GM23338 (cell line): ENCODE results near the gene TMEM45A.

Experiments
- CREB1 ChIP-seq: fragments of 250-450 bp; sonication (Bioruptor Pico); IDR thresholded peaks from 2 replicates; pipeline ENCODE4 v1.5.0; 2020; ENCODE audit warnings: low read depth, mild to moderate bottlenecking, moderate library complexity
- ETS1 ChIP-seq: IDR thresholded peaks from 2 replicates; pipeline ENCODE4 v1.6.1; 2016; ENCODE audit warnings: antibody characterized with exemption
- EZH2 ChIP-seq: fragments of 200-600 bp; sonication (generic); IDR thresholded peaks from one replicate; pipeline ENCODE4 v1.8.0; 2017; ENCODE audit warnings: antibody characterized with exemption, mild to moderate bottlenecking, low read depth; ENCODE audit not compliant: unreplicated experiment
- EZH2phosphoT487 ChIP-seq: fragments of 200-600 bp; sonication (generic); IDR thresholded peaks from one replicate; pipeline ENCODE4 v1.8.1; 2018; ENCODE audit warnings: antibody characterized with exemption; ENCODE audit not compliant: unreplicated experiment
- JUNB ChIP-seq: IDR thresholded peaks from one replicate; pipeline ENCODE4 v1.6.1; 2016; ENCODE audit warnings: antibody characterized with exemption; ENCODE audit not compliant: unreplicated experiment
- NANOG ChIP-seq: IDR thresholded peaks from 2 replicates; pipeline ENCODE4 v1.6.1; 2016; ENCODE audit warnings: antibody characterized with exemption, borderline replicate concordance
- POLR2AphosphoS5 ChIP-seq: IDR thresholded peaks from 2 replicates; pipeline ENCODE4 v1.6.1; 2016; ENCODE audit warnings: antibody characterized with exemption, low read depth
- STAT1 ChIP-seq: IDR thresholded peaks from one replicate; pipeline ENCODE4 v1.6.1; 2016; ENCODE audit warnings: antibody characterized with exemption; ENCODE audit not compliant: unreplicated experiment
- ZNF331 ChIP-seq: fragments of 250-450 bp; sonication (Bioruptor Pico); IDR thresholded peaks from 2 replicates; pipeline ENCODE4 v1.5.0; 2020; ENCODE audit warnings: low read depth, mild to moderate bottlenecking, moderate library complexity
- TF ChIP-seq, protein P1 (sequence below), 2 experiments: fragments of 200-600 bp in 1 of 2; sonication (generic) in 1 of 2; conservative IDR thresholded peaks; 2 replicates each; pipeline versions ENCODE4 v1.5.1 to v1.6.1; 2016 to 2017; ENCODE audit warnings: antibody characterized with exemption in 2 of 2, low read depth in 2 of 2, mild to moderate bottlenecking in 2 of 2, moderate library complexity in 1 of 2
- TF ChIP-seq, protein P2 (sequence below): IDR thresholded peaks from one replicate; pipeline ENCODE4 v1.6.1; 2018; ENCODE audit warnings: antibody characterized with exemption; ENCODE audit not compliant: unreplicated experiment

DNA sequence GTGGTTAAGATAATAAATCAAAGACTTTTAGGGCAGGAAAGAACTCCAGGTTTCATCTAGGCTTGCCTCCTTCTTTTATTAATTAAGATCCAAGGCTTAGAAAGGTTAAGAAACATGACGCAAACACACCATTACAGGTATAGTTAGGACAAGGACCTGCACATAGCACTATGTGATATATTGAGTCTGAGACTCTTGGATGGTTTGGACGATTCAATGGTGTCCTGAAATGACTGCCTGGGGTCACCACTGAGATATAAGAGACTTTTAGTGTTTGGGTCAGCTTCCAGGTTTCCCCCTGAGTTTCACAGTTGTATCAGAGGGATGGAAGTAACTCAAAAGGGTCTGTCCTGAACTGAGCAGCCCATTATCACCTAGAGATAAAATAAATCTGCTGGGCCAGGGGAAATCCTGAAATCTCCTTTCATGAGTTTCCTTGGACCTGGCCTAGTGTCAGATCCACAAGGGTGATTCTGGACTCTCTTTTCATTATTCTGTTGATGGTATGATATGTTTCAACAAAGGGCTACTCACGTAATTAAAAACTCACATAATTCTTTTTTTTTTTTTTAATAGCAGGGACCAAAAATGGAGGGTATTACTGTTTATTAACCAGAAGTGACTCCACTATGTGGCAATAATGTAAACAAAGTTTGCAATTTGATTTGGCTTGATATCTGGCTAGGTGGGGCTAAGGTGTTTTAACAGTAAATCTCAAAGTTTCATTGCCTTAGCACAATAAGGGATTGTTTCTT, 61.4 kb downstream of the TMEM45A start:
- TF ChIP-seq, protein P1, sequence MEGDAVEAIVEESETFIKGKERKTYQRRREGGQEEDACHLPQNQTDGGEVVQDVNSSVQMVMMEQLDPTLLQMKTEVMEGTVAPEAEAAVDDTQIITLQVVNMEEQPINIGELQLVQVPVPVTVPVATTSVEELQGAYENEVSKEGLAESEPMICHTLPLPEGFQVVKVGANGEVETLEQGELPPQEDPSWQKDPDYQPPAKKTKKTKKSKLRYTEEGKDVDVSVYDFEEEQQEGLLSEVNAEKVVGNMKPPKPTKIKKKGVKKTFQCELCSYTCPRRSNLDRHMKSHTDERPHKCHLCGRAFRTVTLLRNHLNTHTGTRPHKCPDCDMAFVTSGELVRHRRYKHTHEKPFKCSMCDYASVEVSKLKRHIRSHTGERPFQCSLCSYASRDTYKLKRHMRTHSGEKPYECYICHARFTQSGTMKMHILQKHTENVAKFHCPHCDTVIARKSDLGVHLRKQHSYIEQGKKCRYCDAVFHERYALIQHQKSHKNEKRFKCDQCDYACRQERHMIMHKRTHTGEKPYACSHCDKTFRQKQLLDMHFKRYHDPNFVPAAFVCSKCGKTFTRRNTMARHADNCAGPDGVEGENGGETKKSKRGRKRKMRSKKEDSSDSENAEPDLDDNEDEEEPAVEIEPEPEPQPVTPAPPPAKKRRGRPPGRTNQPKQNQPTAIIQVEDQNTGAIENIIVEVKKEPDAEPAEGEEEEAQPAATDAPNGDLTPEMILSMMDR (conservative IDR thresholded peaks at IDR 0.05; ENCODE audit: low read depth in 2 of 2), result no peak
- TF ChIP-seq POLR2AphosphoS5 (no peak), JUNB (no peak), CREB1 (CRISPR knock-in tag) (no peak), EZH2 (no peak), EZH2phosphoT487 (no peak), NANOG (no peak), ETS1 (no peak), ZNF331 (CRISPR knock-in tag) (no peak), STAT1 (no peak)
- TF ChIP-seq, protein P2, sequence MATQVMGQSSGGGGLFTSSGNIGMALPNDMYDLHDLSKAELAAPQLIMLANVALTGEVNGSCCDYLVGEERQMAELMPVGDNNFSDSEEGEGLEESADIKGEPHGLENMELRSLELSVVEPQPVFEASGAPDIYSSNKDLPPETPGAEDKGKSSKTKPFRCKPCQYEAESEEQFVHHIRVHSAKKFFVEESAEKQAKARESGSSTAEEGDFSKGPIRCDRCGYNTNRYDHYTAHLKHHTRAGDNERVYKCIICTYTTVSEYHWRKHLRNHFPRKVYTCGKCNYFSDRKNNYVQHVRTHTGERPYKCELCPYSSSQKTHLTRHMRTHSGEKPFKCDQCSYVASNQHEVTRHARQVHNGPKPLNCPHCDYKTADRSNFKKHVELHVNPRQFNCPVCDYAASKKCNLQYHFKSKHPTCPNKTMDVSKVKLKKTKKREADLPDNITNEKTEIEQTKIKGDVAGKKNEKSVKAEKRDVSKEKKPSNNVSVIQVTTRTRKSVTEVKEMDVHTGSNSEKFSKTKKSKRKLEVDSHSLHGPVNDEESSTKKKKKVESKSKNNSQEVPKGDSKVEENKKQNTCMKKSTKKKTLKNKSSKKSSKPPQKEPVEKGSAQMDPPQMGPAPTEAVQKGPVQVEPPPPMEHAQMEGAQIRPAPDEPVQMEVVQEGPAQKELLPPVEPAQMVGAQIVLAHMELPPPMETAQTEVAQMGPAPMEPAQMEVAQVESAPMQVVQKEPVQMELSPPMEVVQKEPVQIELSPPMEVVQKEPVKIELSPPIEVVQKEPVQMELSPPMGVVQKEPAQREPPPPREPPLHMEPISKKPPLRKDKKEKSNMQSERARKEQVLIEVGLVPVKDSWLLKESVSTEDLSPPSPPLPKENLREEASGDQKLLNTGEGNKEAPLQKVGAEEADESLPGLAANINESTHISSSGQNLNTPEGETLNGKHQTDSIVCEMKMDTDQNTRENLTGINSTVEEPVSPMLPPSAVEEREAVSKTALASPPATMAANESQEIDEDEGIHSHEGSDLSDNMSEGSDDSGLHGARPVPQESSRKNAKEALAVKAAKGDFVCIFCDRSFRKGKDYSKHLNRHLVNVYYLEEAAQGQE, result no peak
